Measurements from ENCODE around the gene CYP17A1.

Gene CYP17A1

GRCh38 chr10:102804382-102805055, 32.7 kb downstream of the CYP17A1 start:
- no peak for DNase-seq (ENCODE audit: low read depth)

- no peak for DNase-seq (ENCODE audit: low read depth)
Observed at GRCh38 chr10:102802920-102803534, 34.2 kb downstream of the CYP17A1 start.

GRCh38 chr10:102801978-102802377, 35.2 kb downstream of the CYP17A1 start:
- DNase-seq (ENCODE audit: low read depth) = no peak

GRCh38 chr10:102801496-102801895, 35.7 kb downstream of the CYP17A1 start:
- no peak for DNase-seq (ENCODE audit: low read depth)

GRCh38 chr10:102800611-102801335, 36.4 kb downstream of the CYP17A1 start:
- no peak for DNase-seq (ENCODE audit: low read depth)

- no peak for DNase-seq (ENCODE audit: low read depth)
Observed at GRCh38 chr10:102799691-102800471, 37.3 kb downstream of the CYP17A1 start.

GRCh38 chr10:102796407-102797176, 40.6 kb downstream of the CYP17A1 start:
- peak; percentile 9 for DNase-seq (ENCODE audit: low read depth)

GRCh38 chr10:102795453-102796406, 41.5 kb downstream of the CYP17A1 start:
- no peak for DNase-seq (ENCODE audit: low read depth)

GRCh38 chr10:102791754-102792395, 45.3 kb downstream of the CYP17A1 start:
- DNase-seq (ENCODE audit: low read depth) = no peak

GRCh38 chr10:102785818-102786217, 51.4 kb downstream of the CYP17A1 start:
- no peak for DNase-seq (ENCODE audit: low read depth)

- DNase-seq (ENCODE audit: low read depth) = no peak
Observed at GRCh38 chr10:102783568-102783967, 53.6 kb downstream of the CYP17A1 start.

GRCh38 chr10:102782673-102783551, 54.3 kb downstream of the CYP17A1 start:
- no peak for DNase-seq (ENCODE audit: low read depth)

GRCh38 chr10:102781921-102782557, 55.2 kb downstream of the CYP17A1 start:
- no peak for DNase-seq (ENCODE audit: low read depth)

GRCh38 chr10:102781090-102781920, 55.9 kb downstream of the CYP17A1 start:
- DNase-seq (ENCODE audit: low read depth) = no peak

Measured in T follicular helper cell (primary cell).